HG03575 (cell line): ENCODE data around the gene ZC3H12D.
"Not testable (repeated sequence)": the region's sequence is repeated elsewhere in the genome, so short reads cannot be mapped to it uniquely, and the experiment has no call there.

Experiments
- ATAC-seq: cut with Tn5 transposase; IDR thresholded peaks from one replicate; pipeline ENCODE4 v1.9.1; 2021; ENCODE audit not compliant: unreplicated experiment, insufficient number of reproducible peaks, low FRiP score; ENCODE audit errors: extremely low read depth

The ZC3H12D gene

DNA sequence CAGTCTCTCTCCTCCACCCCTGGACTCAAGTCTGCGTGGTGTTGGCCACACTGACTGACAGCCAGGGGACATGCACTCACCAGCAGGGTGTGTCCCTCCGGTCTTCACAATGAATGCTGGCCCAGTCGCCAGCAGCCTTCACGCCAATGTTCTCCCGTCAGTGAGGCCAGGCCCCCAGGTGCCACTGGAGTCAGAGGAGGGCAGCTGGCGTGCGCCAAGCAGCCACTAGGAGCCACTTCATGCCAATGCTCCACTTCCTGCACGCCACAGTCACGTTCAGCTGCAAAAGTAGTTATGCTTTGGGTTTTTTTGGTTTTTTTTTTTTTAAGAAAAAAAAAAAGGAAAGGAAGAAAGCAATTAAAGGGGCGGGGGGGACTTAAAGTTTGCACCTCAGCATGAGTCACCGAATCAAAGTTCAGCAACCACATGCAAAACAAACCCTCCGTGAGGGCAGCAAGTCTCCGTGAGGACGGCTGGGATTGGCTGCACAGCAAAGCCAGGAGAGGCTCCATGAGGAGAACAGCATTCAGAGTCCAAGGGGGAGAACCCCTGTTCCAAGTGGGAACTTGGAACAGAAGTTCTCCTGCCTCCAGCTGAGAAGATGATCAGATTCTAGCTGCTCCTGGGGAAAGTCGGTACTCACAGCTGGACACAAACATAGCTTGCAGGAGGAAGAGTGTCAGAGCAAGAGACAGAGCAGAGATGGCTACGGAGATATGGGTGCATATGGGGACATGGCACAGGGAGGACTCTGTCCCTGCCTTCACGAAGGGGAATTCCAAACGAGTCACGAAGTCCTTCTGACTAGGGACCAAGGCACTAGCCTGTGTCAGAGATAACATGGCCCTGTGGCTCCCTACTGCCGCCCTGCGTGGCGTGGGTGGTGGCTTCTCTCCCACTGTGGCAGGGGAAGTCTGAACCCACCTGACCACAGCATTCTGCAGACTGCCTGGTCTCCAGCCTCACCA is at the start of gene ZC3H12D:
ZC3H12D (minus strand) TSS at position 282 of the 968 bp plus-strand sequence. CDS start 10,471 bp downstream, outside the sequence.
- peak; percentile 21 for ATAC-seq

DNA sequence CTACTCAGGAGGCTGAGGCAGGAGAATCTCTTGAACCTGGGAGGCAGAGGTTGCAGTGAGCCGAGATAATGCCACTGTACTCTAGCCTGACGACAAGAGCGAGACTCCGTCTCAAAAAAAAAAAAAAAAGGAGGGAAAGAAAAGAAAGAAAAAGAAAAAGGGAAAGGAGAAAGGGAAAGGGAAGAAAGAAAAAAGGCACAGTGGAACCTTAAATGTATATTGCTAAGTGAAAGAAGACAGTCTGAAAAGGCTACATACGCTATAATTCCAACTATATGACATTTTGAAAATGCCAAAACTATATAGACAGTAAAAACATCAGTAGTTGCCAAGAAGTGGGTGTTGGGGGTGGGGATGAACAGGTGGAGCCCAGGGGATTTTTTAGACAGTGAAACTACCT is 44.8 kb upstream of the ZC3H12D start:
- no peak for ATAC-seq

DNA sequence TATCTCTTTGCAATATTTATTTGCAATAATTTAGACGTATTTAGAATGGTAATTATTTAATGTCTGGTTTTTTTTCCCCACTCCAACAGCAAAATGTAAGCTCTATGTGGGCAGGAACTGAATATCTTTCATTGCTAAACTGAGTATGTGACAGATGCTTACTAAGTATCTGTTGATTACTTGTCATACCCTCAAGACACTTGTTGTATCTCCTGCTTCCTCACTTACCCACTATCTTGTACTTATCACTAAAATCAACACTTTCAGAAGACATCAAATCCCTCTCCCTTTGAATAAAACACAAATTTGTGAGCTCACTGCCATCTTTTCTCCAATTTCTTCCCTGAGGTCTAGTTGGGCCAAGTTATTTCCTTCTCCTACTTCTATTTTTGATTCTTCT is 30.7 kb upstream of the ZC3H12D start:
- ATAC-seq, result no peak

DNA sequence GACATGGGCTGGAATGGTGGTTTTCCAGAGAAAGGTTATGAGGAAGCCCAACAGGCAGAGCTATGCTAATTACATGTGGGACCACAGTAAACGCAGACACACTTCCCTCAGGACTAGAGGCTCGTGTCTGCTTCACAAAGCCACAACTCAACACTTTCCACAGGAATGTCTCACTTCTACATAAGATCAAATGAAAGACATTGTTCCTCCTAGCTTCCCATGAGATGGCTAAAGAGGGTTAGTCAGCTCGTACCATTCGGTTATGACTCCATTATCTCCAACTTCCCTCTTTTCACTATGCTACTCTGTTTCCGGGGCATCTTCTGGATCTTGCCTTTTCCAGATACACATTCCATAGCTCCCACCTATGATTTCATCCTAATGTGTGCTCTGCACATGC is 29.1 kb upstream of the ZC3H12D start:
- no peak for ATAC-seq

DNA sequence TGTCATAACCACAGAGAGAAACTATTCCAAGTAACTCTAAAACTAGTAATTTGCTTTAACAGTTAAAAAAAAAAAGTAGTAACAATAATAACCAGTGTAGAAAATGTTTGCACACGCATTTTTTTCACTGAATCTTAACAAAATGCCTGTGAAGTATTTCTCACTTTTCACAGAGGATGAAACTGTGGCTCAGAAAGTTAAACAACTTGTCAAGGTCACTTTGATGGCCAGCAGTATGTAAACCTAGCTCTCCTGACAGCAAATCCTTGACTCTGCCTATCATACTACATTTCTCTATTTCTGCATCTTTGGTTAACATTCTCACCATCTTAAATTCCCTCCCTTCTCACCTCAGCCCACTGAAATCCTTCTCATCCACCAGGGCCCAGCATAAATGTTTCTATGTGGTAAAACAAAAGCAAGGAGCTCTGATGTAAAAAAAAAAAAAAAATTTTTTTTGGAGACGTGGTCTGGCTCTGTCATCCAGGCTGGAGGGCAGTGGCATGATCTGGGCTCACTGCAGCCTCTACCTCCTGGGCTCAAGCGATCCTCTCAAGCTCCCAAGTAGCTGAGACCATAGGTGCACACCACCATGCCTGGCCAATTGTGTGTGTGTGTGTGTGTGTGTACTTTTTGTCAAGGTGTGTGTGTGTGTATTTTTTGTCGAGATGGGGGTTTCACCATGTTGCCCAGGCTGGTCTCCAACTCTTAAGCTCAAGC is 26.1 kb upstream of the ZC3H12D start:
- no peak for ATAC-seq

DNA sequence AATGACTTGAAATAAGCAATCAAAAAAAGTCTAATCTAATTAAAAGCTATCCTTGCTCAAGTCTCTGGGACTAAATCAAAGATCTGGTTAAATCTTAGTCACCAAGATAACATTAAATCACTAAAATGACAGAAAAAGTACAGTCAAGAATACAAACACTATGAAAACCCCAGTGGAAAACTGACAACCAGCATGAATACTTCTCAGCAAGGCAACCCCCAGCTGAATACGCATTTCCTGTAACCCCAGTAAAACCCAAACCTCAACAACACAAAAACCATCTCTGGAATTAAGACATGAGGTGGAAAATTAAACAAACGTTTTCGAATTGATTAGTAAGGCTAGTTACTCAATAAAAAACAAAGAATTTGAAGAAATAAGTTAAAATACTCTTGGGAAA is 23.7 kb upstream of the ZC3H12D start:
- no peak for ATAC-seq

DNA sequence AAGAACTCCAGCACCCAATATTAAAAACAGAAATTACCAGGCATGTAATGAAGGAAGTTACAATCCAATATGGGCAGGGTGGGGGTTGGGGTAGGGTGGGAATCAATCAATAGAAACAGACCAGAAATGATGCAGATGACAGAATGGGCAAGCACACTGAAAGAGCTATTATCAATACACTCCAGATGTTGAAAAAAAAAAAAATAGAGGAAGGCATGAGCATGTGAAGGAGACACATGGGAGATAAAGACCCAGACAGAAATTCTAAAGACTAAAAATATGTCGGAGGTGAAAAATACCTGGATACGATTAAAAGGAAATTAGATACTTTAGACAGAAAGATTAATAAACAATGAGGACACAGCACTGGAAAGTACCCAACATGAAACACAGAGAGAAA is 19.1 kb upstream of the ZC3H12D start:
- no peak for ATAC-seq

DNA sequence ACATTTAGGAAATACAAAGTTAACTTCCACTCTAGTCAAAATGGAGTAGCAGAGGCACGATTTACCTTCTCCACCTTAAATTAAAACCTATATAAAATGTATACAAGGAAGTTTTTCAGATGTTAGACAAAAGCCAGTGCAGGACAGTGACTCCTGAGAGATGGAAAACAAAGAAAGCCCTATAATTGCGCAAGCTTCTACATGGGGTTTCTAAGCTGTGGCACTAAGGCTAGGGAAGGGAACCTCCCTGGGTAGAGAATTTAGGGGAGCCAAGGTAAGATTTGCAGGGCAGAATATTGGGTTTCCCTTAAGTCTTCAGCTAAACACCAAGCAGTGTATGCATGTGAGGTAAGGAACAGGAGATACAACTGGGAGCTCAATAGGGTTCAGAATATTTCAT is 18.5 kb upstream of the ZC3H12D start:
- ATAC-seq, result no peak

DNA sequence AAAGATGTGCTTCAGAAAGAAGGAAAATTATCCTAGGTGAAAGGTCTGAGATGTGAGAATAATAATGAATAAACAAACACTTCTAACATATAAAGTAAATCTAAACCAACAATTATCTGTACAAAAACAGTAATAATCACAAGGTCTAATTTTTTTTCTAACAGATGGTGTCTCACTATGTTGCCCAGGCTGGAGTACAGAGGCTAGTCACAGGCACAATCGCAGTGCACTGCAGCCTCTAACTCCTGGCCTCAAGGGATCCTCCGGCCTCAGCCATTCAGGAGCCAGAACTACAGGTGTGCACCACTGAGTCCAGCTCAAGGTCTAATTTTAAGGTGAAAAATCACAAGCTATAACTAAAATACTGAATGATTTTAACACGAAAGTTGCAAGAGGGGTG is 17.0 kb upstream of the ZC3H12D start:
- ATAC-seq, result no peak

DNA sequence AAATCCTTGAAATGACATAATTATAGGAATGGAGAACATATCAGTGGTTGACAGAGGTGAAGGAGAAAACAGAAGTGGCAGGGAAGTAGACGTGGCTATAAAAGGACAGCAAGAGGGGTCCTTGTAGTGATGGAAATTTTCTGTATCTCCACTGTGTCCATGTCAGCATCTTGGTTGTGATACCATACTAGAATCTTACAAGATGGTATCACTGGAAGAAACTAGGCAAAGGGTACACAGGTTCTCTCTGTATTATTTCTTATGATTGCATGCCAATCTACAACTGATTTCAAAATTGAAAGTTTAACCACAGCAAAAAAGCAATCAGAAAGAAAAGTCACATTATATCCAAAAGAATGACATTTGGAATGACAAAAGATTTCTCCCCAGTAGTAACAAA is 16.4 kb upstream of the ZC3H12D start:
- no peak for ATAC-seq

DNA sequence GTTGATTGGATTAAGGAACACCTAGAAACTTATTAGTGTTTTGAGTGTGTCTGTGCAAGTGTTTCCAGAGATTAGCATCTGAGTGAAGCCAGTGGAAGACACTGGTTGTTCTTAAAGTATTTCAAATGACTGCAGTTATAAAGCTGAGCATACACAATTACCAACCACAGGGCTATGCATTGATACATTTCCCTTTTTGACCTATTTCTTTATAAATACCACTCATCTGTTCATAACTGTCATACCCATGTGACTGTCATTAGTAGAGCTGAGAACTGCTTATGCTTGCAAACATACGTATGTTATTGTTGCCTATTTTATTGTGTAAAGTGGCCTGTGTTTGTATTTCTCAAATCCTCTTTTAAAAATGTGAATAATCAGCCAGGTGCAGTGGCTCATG is 15.3 kb upstream of the ZC3H12D start:
- no peak for ATAC-seq

DNA sequence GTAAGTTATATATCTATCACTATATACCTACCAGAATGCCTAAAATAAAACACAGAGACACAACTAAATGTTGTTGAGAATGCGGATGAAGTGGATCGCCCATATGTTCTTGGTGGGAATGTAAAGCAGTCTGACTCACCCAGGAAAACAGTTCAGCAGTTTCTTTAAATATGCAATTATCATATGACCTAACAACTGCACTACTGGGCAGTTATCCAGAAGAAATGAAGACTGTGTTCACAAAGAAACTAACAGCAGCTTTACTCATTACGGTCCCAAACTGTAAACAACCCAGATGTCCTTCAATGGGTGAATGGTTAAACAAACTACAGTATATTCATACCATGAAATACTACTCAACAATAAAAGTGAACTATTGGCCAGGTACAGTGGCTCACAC is 14.3 kb upstream of the ZC3H12D start:
- ATAC-seq, result no peak

DNA sequence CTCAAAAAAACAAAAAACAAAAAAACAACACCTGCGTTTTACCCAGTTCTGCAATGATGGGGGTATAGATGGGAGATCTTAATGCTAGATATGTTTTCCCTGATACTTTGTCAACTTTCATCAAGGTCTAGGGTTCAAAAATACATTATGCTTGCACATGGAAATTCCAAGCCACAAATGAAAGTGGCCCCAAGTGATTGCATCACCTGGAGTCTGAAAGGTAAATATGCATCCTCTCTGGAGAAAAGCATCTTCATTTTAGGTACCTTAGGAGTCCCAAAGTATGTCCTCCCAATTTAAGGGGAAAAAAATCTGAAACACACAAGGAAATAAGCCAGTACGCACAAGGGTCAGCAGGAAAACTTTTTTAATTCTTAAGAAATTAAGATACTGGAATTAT is 12.6 kb upstream of the ZC3H12D start:
- no peak for ATAC-seq

DNA sequence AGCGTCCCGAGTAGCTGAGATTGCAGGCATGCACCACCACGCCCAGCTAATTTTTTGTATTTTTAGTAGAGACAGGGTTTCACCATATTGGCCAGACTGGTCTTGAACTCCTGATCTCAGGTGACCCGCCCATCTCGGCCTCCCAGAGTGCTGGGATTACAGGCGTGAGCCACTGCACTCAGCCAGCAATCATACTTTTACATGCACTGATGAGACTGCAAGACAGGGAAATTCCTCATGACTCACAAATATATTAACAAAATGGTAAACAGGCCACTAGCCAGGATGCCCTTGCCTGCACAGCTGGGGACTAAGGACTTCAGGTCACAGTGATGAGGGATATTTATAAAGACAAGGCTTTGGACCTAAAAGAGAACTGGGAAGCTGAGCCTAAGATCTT is 11.8 kb upstream of the ZC3H12D start:
- ATAC-seq, result not testable (repeated sequence)

DNA sequence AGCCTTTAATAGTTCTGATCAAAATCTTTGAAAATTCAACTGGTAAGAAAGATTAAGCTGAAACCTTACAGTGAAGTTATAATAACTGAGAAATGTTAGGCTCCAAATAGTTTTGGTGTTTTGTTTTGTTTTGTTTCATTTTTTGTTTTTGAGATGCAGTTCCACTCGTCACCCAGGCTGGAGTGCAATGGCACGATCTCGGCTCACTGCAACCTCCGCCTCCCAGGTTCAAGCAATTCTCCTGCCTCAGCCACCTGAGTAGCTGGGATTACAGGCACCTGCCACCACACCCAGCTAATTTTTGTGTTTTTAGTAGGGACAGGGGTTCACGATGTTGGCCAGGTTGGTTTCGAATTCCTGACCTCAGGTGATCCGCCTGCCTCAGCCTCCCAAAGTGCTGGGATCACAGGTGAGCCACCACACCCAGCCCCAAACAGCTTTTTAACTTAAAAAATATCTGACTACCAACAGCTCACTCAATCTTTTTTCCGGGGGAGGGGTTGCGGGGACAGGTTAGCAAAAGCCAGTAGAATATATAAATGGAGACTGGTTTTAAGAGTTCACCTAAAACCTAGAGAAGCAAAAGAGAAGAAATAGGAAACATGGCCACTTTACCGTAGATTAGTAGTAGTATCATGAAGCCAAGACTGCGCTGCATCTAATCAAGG is 10.7 kb upstream of the ZC3H12D start:
- ATAC-seq, result not testable (repeated sequence)

DNA sequence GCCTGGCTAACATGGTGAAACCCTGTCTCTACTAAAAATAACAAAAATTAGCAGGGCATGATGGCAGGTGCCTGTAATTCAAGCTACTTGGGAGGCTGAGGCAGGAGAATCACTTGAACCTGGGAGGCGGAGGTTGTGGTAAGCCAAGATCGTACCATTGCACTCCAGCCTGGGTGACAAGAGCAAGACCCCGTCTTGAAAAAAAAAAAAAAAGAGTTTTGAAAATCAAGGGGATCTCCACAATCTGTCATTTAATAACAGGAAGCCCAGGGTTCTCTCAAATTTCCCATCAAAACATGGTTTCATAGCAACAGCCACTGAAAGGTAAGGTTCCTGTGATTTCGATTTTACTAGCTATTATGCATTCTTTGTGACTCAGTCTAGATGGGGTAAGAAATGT is 10.0 kb upstream of the ZC3H12D start:
- ATAC-seq, result not testable (repeated sequence)

DNA sequence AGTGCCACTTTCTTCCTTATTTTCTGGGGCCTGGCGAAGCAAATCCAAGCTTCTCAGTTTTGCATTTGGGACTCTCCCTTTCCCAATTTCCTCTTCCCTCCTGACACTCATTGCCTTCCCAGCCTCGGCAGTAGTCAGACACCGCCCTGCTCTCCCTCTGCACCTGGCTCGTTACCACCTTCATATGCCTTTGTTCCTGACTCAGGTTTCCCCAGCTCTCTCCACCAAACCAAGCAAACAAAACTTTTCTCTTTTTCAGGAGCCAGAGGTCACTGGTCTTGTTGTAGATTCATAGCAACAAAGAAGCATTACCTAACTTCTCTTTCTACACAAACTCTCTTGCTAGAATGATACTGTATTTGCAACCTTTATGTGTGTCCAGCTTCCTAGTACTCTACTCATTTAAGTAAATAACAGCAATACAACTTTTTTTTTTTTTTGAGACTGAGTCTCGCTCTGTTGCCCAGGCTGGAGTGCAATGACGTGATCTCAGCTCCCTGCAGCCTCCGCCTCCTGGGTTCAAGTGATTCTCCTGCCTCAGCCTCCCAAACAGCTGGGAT is 9.0 kb upstream of the ZC3H12D start:
- ATAC-seq, result no peak

DNA sequence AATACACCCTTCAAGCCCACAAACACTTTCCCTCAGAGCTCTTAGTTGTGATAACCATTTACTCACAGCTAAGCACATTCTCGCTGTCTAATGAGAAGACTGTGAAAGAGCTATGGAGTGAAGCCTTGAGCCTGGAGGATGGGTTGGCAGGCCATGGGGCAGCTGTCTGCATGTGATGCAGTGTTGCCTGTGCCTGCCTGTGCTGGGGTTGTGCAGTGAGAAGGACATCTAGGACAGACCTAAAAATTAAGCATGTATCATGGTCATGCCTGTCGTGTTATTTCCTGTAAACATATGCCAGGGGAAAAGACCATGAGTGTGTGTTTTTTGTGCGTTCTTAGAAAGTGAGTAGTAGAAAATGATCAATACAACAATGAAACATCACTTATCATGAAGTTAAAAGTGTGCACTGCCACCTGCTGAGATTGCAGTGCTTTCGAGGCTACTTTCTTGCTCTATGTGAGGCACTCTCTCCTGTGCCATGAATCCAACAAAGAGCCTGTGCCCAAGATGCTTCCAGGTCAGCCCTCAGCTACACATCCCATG is 8.1 kb upstream of the ZC3H12D start:
- no peak for ATAC-seq

DNA sequence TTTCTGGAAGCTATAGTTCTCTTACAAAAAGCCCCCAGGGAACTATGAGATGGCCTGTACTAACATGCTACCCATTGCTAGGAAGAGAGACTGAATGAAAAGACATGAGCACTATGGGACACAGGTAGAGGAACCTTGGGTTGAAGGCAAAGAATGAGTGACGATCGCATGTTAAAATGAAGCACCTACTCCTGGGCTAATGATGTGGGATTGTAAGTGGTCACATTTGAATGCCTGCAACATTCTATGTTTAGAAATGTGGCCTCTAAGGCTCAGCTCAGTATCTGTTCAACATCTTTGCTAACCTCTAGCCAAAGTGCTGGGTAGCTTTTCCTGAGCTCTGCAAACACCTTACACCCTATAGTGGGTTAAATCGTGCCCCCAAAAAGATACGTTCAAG is 5.2 kb upstream of the ZC3H12D start:
- ATAC-seq, result no peak
